RWPE2 (cell line): Measurements from ENCODE around the gene C2CD5.

Experiments
- ATAC-seq: fragments of 200-7000 bp; cut with Tn5 transposase; 3 replicates; pipeline ENCODE4 v1.9.1; 2021; ENCODE audit warnings: low read depth
- DNase-seq: peaks from one replicate; pipeline ENCODE4 v3.0.0-alpha.2; 2020; ENCODE audit warnings: low spot score
- H3K27ac ChIP-seq: fragments of 450-650 bp; 2 replicates; pipeline ENCODE4 v1.5.1; 2017; ENCODE audit warnings: mild to moderate bottlenecking; ENCODE audit not compliant: poor library complexity, severe bottlenecking
- H3K27me3 ChIP-seq: fragments of 250-450 bp; sonication (Bioruptor Pico); 2 replicates; pipeline ENCODE4 v1.5.1; 2021; ENCODE audit warnings: mild to moderate bottlenecking, moderate library complexity; ENCODE audit not compliant: insufficient read depth, poor library complexity, severe bottlenecking
- H3K36me3 ChIP-seq: fragments of 250-450 bp; sonication (Bioruptor Pico); 2 replicates; pipeline ENCODE4 v1.5.1; 2020; ENCODE audit warnings: low read depth, mild to moderate bottlenecking, moderate library complexity
- H3K4me1 ChIP-seq: fragments of 250-450 bp; sonication (Bioruptor Pico); 2 replicates; pipeline ENCODE4 v1.5.1; 2021; ENCODE audit warnings: mild to moderate bottlenecking, moderate library complexity; ENCODE audit not compliant: insufficient read depth, poor library complexity, severe bottlenecking
- H3K4me3 ChIP-seq: fragments of 250-450 bp; sonication (Bioruptor Pico); 2 replicates; pipeline ENCODE4 v1.5.1; 2021; ENCODE audit warnings: mild to moderate bottlenecking, moderate library complexity; ENCODE audit not compliant: severe bottlenecking
- H3K9me3 ChIP-seq: fragments of 250-450 bp; sonication (Bioruptor Pico); 2 replicates; pipeline ENCODE4 v1.5.1; 2021; ENCODE audit warnings: mild to moderate bottlenecking, moderate library complexity; ENCODE audit not compliant: severe bottlenecking
- TF ChIP-seq, protein P1 (sequence below): fragments of 450-650 bp; IDR thresholded peaks from one replicate; pipeline ENCODE4 v1.5.1; 2017; ENCODE audit warnings: mild to moderate bottlenecking, moderate library complexity; ENCODE audit not compliant: poor library complexity, severe bottlenecking

The C2CD5 gene

DNA sequence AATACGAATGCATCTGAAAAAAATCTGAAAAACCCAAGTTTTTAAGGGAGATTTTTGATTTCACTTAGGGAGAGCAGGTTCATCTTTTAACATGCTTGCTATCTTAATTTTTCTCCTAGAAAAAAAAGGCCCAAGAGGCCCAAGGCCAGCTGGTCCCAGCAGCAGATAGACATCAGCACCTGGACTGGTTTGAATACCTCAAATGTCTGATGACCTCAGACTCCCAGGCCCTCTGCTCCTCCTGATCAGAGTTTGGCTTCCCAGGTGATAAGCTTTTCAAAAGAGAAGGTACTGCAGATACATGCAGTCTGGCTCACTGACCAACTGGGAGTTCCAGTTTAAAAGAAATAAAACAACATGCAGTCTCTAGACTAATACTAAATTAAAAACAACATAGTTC is 82.6 kb downstream of the C2CD5 start:
- DNase-seq (no peak), ATAC-seq (no peak)
- H3K9me3 ChIP-seq = no peaks in the 10 kb centered on the region
- no peaks in the 10 kb centered on the region for H3K4me1 ChIP-seq
- H3K27me3 ChIP-seq = no peaks in the 10 kb centered on the region
- H3K36me3 ChIP-seq = no peaks in the 10 kb centered on the region
- no peak overlapping the region for H3K4me3 ChIP-seq
- TF ChIP-seq, protein P1, sequence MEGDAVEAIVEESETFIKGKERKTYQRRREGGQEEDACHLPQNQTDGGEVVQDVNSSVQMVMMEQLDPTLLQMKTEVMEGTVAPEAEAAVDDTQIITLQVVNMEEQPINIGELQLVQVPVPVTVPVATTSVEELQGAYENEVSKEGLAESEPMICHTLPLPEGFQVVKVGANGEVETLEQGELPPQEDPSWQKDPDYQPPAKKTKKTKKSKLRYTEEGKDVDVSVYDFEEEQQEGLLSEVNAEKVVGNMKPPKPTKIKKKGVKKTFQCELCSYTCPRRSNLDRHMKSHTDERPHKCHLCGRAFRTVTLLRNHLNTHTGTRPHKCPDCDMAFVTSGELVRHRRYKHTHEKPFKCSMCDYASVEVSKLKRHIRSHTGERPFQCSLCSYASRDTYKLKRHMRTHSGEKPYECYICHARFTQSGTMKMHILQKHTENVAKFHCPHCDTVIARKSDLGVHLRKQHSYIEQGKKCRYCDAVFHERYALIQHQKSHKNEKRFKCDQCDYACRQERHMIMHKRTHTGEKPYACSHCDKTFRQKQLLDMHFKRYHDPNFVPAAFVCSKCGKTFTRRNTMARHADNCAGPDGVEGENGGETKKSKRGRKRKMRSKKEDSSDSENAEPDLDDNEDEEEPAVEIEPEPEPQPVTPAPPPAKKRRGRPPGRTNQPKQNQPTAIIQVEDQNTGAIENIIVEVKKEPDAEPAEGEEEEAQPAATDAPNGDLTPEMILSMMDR = no peak
- H3K27ac ChIP-seq = no peak overlapping the region

DNA sequence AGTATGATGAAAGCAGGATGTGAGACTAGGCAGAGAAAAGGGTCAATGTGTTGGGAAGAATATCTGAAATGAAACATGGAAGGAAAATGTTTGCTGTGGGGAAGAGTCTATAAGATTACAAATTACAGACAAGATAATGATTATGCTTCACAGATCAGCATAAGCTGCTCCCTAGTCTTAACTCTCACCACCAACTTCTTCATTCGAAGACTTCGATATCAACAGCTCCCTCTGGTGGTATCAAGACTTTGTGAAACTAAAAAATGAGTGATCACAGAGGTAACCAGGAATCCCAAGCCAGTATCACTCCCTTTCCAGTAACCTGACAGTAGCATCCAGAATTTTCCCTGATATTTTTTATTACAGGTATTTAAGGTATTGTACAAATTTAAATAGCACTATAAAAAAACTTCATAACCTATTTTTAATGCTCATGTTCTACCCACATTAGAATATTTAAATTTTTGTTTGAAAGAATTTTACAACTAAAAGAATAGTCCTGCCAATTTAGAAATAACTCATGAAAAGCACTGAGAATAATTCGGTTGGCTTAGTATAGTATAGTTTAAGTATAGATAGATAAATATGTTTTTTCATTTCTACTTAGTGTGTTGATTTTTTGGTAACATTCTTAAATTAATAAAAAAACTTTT is 84.4 kb downstream of the C2CD5 start:
- no peak overlapping the region for H3K4me3 ChIP-seq
- H3K27ac ChIP-seq = no peak overlapping the region
- TF ChIP-seq, protein P1 = peak; percentile 53
- no peaks in the 10 kb centered on the region for H3K27me3 ChIP-seq
- no peaks in the 10 kb centered on the region for H3K36me3 ChIP-seq
- no peaks in the 10 kb centered on the region for H3K4me1 ChIP-seq
- DNase-seq (no peak), ATAC-seq (no peak)
- no peaks in the 10 kb centered on the region for H3K9me3 ChIP-seq

DNA sequence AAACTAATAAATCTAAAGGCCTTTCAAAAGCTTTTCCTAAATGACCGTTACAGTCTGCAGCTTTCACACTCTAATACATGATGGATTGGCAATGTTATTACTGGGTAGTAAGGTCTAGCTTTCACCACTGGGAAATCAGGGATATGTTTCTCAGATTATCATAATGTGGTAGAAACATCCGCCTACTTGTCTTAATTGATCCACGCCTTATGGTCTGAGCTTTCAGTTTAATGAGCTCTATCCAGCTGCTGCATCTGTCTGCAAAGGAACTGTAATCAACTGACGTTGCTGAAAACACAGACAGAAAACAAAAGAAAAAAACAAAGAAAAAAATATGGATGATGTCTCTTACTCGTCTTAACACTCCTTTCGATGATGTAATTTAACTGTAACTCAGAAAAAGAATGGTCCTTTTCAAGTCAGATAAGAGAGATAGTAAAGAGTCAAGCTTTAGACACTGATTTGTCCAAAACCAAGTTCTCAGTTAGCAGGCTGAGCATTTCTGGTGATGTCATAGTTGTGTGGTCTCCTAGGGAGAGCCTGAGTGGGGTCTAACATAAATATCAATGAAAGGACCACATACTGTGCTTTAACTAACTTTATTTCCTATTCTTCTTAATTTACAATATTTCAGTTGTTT is 85.9 kb downstream of the C2CD5 start:
- Histone ChIP-seq H3K4me1 (no peaks in the 10 kb centered on the region), H3K27ac (no peak overlapping the region), H3K27me3 (no peaks in the 10 kb centered on the region), H3K4me3 (no peak overlapping the region), H3K36me3 (no peaks in the 10 kb centered on the region), H3K9me3 (no peaks in the 10 kb centered on the region)
- DNase-seq (no peak), ATAC-seq (no peak)
- TF ChIP-seq, protein P1 = no peak

DNA sequence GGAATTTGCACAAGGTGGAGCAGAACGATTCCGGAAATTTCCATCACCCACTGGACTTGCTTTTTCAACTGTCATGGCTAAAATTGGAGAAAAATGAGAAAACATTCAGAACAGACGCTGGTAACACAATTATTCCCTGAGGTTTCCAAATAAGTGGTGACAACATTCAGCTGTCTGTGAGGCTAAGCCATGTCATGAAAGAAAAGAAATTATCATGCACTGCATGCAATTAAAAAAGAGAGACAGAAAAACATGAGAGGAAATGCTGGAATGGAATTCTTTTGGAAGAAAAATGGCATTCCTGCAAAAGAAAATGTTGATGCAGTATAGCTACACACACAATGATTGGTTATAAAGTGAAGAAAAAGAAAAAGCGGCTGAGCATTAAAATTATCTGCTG is 87.3 kb downstream of the C2CD5 start:
- Histone ChIP-seq H3K9me3 (no peaks in the 10 kb centered on the region), H3K27me3 (no peaks in the 10 kb centered on the region), H3K36me3 (no peaks in the 10 kb centered on the region), H3K4me1 (no peaks in the 10 kb centered on the region), H3K27ac (no peak overlapping the region), H3K4me3 (no peak overlapping the region)
- ATAC-seq = no peak
- DNase-seq = no peak
- TF ChIP-seq, protein P1 = no peak

DNA sequence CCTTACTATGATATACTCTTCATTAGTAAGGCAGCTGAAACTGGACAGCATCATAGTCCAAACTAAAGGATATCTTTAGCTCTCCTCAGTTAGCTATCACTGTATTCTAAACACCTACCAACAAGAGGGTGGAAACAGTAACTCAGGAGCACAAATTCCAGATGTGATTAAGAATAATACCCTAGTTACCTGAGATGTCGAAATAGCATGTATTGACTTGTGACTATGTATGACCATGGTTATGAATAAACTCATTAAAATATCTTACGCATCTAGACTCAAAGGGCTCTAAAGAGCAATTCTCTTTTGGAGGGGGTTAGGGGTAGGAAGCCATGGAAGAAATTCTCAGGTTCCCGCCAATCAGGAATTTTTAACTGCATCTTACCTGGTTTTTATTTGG is 90.8 kb downstream of the C2CD5 start:
- Histone ChIP-seq H3K4me3 (no peak overlapping the region), H3K4me1 (no peaks in the 10 kb centered on the region), H3K9me3 (no peaks in the 10 kb centered on the region), H3K27me3 (no peaks in the 10 kb centered on the region), H3K27ac (no peak overlapping the region), H3K36me3 (no peaks in the 10 kb centered on the region)
- DNase-seq (no peak), ATAC-seq (no peak)
- TF ChIP-seq, protein P1 = no peak
